Prostate gland (tissue), 2 donors: ENCODE measurements around the gene CEP72.

ENCODE experiments used
- POLR2A ChIP-seq: fragments of 450-650 bp; IDR thresholded peaks from one replicate; pipeline ENCODE4 v1.6.1; 2016; ENCODE audit warnings: antibody characterized with exemption, mild to moderate bottlenecking
- POLR2AphosphoS5 ChIP-seq: sonication (generic); formaldehyde crosslinking; IDR thresholded peaks from one replicate; pipeline ENCODE4 v1.6.1; 2017; ENCODE audit warnings: antibody characterized with exemption
- TF ChIP-seq, protein P1 (sequence below), 4 experiments: fragments of 200-600 bp in 2 of 4; fragments of 450-650 bp in 2 of 4; sonication (generic) in 2 of 4; IDR thresholded peaks; 1 replicate in 3 of 4; 2 replicates in 1 of 4; pipeline ENCODE4 v1.5.1; 2016 to 2019; ENCODE audit warnings: antibody characterized with exemption in 4 of 4, mild to moderate bottlenecking in 2 of 4, moderate library complexity in 2 of 4

DNA sequence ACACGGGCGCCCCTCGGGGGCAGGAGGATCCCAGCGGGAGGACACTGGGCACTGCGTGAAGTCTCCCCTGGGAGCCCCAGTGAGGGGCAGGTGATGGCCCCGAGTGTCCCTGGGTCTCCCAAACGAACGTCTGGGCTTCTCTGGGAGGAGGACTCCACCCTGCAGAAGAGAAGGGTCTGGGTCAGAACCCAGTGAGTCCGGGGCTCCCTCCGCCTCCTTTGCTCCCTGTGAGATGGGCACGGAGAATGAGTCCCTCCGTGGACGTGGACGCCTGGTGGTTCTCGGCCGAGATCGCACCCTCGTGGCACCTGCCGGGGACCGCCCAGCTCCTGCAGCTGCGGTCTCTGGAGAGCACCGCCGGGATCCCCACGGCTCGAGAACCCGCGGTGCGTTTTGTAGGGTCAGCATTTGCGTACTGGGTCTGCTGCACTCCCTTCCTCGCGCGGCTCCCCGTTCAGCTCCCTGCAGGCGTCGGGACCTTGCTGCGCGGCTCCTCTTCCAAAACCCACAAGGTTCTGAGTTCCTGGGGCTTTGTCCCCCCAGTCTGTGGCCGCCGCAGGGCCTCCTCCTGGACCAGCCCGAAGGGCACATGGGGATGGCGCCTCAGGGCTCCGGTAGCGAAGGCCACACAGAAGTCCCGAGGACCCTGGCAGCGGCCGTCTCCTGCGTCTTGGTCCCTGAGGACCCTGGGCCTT is 10.2 kb upstream of the CEP72 start:
- TF ChIP-seq POLR2A, result no peak
- TF ChIP-seq, protein P1, sequence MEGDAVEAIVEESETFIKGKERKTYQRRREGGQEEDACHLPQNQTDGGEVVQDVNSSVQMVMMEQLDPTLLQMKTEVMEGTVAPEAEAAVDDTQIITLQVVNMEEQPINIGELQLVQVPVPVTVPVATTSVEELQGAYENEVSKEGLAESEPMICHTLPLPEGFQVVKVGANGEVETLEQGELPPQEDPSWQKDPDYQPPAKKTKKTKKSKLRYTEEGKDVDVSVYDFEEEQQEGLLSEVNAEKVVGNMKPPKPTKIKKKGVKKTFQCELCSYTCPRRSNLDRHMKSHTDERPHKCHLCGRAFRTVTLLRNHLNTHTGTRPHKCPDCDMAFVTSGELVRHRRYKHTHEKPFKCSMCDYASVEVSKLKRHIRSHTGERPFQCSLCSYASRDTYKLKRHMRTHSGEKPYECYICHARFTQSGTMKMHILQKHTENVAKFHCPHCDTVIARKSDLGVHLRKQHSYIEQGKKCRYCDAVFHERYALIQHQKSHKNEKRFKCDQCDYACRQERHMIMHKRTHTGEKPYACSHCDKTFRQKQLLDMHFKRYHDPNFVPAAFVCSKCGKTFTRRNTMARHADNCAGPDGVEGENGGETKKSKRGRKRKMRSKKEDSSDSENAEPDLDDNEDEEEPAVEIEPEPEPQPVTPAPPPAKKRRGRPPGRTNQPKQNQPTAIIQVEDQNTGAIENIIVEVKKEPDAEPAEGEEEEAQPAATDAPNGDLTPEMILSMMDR (IDR thresholded peaks at IDR 0.05), result no peak
- no peak for TF ChIP-seq POLR2AphosphoS5
